ENCODE results near the gene NT5C3B. TPM values are rescaled to one million over a fixed set of nuclear protein-coding genes. Genes with fewer than 3 reads are reported as not detected.

Gene NT5C3B
- total RNA-seq, 4 donors from 2014 or later: 17.7 to 35.1 (median 25.9) TPM

- H3K4me3 ChIP-seq (ENCODE audit: low read depth, poor library complexity, severe bottlenecking): no peak overlapping the region
- WGBS, 2 donors: 95 to 100% methylated on average over 1 of the region's 1 CpG
- DNase-seq (ENCODE audit: low spot score in 2 of 2): no peak
- no peak for TF ChIP-seq CTCF (IDR thresholded peaks at IDR 0.05)
- no peak for TF ChIP-seq POLR2A (IDR thresholded peaks at IDR 0.05)
- intact Hi-C loops (cut with DNase I; ENCODE audit: low total_unique reads): no loop called here
These were observed 12.9 kb downstream of the NT5C3B start for GRCh38 chr17:41823141-41823524.

GRCh38 chr17:41822216-41823140, 13.6 kb downstream of the NT5C3B start:
- 83% methylated on average over 12 of the region's 12 CpGs for WGBS, 2 donors
- no peak for TF ChIP-seq POLR2A (IDR thresholded peaks at IDR 0.05)
- DNase-seq (ENCODE audit: low spot score in 2 of 2): no peak
- intact Hi-C loops (cut with DNase I; ENCODE audit: low total_unique reads): no loop called here
- H3K4me3 ChIP-seq (ENCODE audit: low read depth, poor library complexity, severe bottlenecking): no peak overlapping the region

GRCh38 chr17:41821776-41822175, 14.3 kb downstream of the NT5C3B start:
- TF ChIP-seq POLR2A (IDR thresholded peaks at IDR 0.05): no peak
- no peak for TF ChIP-seq CTCF (IDR thresholded peaks at IDR 0.05)
- intact Hi-C loops (cut with DNase I; ENCODE audit: low total_unique reads): no loop called here
- WGBS, 2 donors: 88 to 89% methylated on average over 14 of the region's 14 CpGs
- no peak for DNase-seq (ENCODE audit: low spot score in 2 of 2)
- no peak overlapping the region for H3K4me3 ChIP-seq (ENCODE audit: low read depth, poor library complexity, severe bottlenecking)

- no peak for TF ChIP-seq POLR2A (IDR thresholded peaks at IDR 0.05)
- no peak for TF ChIP-seq CTCF (IDR thresholded peaks at IDR 0.05)
- WGBS, 2 donors: 94 to 99% methylated on average over 20 of the region's 20 CpGs
- DNase-seq (ENCODE audit: low spot score in 2 of 2): no peak
- H3K4me3 ChIP-seq (ENCODE audit: low read depth, poor library complexity, severe bottlenecking): no peak overlapping the region
- intact Hi-C loops (cut with DNase I; ENCODE audit: low total_unique reads): no loop called here
These were observed 18.0 kb downstream of the NT5C3B start for GRCh38 chr17:41818024-41818423.

GRCh38 chr17:41816637-41817320, 19.3 kb downstream of the NT5C3B start:
- no peak for TF ChIP-seq CTCF (IDR thresholded peaks at IDR 0.05)
- no peak for TF ChIP-seq POLR2A (IDR thresholded peaks at IDR 0.05)
- 94 to 95% methylated on average over 20 to 22 of the region's 23 CpGs for WGBS, 2 donors
- intact Hi-C loops (cut with DNase I; ENCODE audit: low total_unique reads): no loop called here
- no peak for DNase-seq (ENCODE audit: low spot score in 2 of 2)
- H3K4me3 ChIP-seq (ENCODE audit: low read depth, poor library complexity, severe bottlenecking): no peak overlapping the region

- no peak for DNase-seq (ENCODE audit: low spot score in 2 of 2)
- intact Hi-C loops (cut with DNase I; ENCODE audit: low total_unique reads): no loop called here
- WGBS, 2 donors: 43 to 50% methylated on average over 1 of the region's 1 CpG
- TF ChIP-seq POLR2A (IDR thresholded peaks at IDR 0.05): no peak
- TF ChIP-seq CTCF (IDR thresholded peaks at IDR 0.05): no peak
- H3K4me3 ChIP-seq (ENCODE audit: low read depth, poor library complexity, severe bottlenecking): no peak overlapping the region
These were observed 21.8 kb downstream of the NT5C3B start for GRCh38 chr17:41814195-41814594.

Measured in lower leg skin (tissue), 4 donors.